ENCODE measurements around the gene ZNF827.

DNA sequence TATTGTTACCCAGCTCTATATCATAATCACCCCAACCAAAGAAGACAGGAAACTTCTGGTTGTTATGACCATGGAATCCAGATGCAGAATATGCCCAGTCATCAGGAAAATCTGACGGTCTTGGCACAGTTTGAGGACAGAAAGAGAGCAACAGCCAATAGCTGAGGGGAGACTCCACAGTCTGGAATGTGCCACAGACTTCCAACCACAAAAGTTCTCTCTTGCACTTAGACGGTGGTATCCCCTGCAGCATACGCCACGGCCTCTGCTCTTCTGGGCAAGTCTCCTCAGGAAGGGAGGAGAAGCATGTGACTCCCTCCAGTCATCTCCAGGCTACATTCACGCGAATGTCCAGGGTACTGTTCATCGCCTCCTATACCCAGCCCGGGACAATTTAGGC lies 18.4 kb downstream of the ZNF827 start:
- TF ChIP-seq POLR2AphosphoS5 (IDR thresholded peaks at IDR 0.05; ENCODE audit: low read depth, low read length) (no peak), ZNF468 (CRISPR knock-in tag; IDR thresholded peaks at IDR 0.05) (no peak), AGO1 (IDR thresholded peaks at IDR 0.05; ENCODE audit: low read depth, low read length, poor library complexity, severe bottlenecking) (no peak), POLR2A (IDR thresholded peaks at IDR 0.05; ENCODE audit: insufficient read depth in 1 of 2, low read depth in 2 of 2, low read length in 2 of 2) (no peak), NR2C2 (CRISPR knock-in tag; IDR thresholded peaks at IDR 0.05; ENCODE audit: borderline replicate concordance) (no peak), FOXA1 (IDR thresholded peaks at IDR 0.05) (no peak), FOXA1 (CRISPR knock-in tag; IDR thresholded peaks at IDR 0.05) (no peak), ETV6 (CRISPR knock-in tag; conservative IDR thresholded peaks at IDR 0.05) (no peak), CBX5 (CRISPR knock-in tag; IDR thresholded peaks at IDR 0.05; ENCODE audit: borderline replicate concordance) (no peak)
- TF ChIP-seq, protein P1, sequence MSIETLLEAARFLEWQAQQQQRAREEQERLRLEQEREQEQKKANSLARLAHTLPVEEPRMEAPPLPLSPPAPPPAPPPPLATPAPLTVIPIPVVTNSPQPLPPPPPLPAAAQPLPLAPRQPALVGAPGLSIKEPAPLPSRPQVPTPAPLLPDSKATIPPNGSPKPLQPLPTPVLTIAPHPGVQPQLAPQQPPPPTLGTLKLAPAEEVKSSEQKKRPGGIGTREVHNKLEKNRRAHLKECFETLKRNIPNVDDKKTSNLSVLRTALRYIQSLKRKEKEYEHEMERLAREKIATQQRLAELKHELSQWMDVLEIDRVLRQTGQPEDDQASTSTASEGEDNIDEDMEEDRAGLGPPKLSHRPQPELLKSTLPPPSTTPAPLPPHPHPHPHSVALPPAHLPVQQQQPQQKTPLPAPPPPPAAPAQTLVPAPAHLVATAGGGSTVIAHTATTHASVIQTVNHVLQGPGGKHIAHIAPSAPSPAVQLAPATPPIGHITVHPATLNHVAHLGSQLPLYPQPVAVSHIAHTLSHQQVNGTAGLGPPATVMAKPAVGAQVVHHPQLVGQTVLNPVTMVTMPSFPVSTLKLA (IDR thresholded peaks at IDR 0.05), result no peak
- TF ChIP-seq, protein P2, sequence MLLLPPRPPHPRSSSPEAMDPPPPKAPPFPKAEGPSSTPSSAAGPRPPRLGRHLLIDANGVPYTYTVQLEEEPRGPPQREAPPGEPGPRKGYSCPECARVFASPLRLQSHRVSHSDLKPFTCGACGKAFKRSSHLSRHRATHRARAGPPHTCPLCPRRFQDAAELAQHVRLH (CRISPR knock-in tag; IDR thresholded peaks at IDR 0.05; ENCODE audit: borderline replicate concordance, low read depth), result no peak
- TF ChIP-seq, protein P3, sequence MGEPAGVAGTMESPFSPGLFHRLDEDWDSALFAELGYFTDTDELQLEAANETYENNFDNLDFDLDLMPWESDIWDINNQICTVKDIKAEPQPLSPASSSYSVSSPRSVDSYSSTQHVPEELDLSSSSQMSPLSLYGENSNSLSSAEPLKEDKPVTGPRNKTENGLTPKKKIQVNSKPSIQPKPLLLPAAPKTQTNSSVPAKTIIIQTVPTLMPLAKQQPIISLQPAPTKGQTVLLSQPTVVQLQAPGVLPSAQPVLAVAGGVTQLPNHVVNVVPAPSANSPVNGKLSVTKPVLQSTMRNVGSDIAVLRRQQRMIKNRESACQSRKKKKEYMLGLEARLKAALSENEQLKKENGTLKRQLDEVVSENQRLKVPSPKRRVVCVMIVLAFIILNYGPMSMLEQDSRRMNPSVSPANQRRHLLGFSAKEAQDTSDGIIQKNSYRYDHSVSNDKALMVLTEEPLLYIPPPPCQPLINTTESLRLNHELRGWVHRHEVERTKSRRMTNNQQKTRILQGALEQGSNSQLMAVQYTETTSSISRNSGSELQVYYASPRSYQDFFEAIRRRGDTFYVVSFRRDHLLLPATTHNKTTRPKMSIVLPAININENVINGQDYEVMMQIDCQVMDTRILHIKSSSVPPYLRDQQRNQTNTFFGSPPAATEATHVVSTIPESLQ (CRISPR knock-in tag; conservative IDR thresholded peaks at IDR 0.05), result no peak
- TF ChIP-seq, protein P4, sequence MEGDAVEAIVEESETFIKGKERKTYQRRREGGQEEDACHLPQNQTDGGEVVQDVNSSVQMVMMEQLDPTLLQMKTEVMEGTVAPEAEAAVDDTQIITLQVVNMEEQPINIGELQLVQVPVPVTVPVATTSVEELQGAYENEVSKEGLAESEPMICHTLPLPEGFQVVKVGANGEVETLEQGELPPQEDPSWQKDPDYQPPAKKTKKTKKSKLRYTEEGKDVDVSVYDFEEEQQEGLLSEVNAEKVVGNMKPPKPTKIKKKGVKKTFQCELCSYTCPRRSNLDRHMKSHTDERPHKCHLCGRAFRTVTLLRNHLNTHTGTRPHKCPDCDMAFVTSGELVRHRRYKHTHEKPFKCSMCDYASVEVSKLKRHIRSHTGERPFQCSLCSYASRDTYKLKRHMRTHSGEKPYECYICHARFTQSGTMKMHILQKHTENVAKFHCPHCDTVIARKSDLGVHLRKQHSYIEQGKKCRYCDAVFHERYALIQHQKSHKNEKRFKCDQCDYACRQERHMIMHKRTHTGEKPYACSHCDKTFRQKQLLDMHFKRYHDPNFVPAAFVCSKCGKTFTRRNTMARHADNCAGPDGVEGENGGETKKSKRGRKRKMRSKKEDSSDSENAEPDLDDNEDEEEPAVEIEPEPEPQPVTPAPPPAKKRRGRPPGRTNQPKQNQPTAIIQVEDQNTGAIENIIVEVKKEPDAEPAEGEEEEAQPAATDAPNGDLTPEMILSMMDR (CRISPR knock-in tag; IDR thresholded peaks at IDR 0.05), result no peak

All from HepG2 (cell line).